GM21576 (cell line): ENCODE data around the gene ETNK2.

ENCODE experiments used
- ATAC-seq: cut with Tn5 transposase; IDR thresholded peaks from one replicate; pipeline ENCODE4 v1.9.1; 2021; ENCODE audit warnings: mild to moderate bottlenecking, moderate library complexity; ENCODE audit not compliant: unreplicated experiment

ETNK2 gene, protein sequence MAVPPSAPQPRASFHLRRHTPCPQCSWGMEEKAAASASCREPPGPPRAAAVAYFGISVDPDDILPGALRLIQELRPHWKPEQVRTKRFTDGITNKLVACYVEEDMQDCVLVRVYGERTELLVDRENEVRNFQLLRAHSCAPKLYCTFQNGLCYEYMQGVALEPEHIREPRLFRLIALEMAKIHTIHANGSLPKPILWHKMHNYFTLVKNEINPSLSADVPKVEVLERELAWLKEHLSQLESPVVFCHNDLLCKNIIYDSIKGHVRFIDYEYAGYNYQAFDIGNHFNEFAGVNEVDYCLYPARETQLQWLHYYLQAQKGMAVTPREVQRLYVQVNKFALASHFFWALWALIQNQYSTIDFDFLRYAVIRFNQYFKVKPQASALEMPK

DNA sequence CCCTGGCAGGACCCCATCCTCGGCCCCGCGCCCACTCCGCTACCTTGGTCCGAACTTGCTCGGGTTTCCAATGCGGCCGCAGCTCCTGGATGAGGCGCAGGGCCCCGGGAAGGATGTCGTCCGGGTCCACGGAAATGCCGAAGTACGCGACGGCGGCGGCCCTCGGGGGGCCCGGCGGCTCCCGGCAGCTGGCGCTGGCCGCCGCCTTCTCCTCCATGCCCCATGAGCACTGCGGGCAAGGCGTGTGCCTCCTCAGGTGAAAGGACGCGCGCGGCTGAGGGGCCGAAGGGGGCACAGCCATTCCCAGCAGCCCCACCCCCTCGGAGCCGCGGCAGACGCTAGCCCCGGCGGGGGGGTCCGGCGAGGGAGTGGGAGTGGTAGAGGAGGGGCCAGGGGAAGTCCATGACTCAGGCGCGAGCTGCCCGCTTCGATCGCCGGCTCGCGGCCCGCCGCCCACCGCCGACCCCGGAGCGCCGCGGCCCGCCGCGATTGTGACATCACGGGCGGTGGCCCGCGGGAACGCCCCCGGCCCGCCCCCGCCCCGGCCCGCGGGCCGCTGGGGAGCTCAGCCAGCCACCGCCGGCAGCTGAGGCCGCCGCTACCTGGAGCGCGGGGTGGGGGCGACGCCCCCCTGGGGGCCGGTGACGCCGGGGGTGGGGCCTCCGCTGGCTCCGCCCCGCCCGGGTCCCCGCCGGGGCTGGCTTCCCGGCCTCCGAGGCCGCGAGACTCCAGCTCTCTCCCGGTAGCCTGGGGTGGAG, at the start of gene ETNK2:
TSS of gene ETNK2 (minus strand) at position 493 of the 758 bp plus-strand sequence. CDS start at position 301, 192 bp downstream.
- no peak for ATAC-seq

DNA sequence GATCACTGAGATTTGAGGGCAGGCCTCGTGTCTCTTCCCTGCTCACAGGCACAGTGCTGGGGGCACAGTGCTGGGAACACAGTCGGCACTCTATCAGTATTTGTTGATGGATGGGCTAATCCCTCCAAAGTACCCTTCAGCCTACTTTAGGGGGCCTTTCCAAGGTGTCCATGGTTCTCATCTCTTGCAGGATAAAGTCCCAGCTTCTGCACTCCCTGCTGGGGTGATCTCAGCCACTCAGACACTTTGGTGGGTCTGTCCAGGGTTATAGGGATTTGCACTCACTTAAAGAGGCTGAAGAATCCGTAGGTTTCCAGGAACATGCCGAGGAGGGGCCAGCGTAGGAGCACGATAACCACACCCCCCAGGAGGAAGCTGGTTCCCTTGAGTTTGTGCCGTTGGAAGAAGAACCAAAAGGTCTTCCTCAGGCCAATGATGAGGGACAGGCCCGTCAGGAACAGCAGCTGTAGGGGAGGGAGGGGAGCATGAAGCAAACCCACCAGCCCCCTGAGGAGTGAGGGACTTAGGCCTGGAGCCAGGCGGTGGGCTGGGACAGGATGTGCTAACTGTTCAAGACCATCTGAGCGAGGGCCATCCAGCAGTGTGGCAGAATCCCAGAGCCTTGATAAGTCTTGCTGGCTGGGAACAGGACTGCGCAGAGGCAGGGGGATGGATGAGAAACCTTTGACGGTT, 49.6 kb upstream of the ETNK2 start:
- ATAC-seq = no peak

DNA sequence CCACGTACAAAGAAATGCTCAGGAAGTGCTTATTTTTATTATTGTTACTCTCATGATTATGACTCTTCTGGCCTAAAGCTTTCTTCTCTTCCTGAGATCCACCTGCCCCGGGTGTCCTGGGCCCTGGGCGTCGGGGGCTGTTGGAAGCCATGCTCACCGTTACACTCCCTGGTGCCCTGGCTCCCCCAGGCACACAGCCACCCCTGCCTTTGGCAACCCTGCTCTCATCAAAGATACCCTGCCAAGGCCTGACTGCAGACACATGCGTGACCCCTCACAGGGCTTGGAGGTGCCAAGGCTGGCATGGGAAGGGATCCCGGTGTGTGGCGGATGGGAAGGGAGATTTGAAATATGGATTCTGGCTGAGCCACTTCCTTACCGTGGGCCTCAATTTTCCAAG, 47.7 kb upstream of the ETNK2 start:
- ATAC-seq = no peak

DNA sequence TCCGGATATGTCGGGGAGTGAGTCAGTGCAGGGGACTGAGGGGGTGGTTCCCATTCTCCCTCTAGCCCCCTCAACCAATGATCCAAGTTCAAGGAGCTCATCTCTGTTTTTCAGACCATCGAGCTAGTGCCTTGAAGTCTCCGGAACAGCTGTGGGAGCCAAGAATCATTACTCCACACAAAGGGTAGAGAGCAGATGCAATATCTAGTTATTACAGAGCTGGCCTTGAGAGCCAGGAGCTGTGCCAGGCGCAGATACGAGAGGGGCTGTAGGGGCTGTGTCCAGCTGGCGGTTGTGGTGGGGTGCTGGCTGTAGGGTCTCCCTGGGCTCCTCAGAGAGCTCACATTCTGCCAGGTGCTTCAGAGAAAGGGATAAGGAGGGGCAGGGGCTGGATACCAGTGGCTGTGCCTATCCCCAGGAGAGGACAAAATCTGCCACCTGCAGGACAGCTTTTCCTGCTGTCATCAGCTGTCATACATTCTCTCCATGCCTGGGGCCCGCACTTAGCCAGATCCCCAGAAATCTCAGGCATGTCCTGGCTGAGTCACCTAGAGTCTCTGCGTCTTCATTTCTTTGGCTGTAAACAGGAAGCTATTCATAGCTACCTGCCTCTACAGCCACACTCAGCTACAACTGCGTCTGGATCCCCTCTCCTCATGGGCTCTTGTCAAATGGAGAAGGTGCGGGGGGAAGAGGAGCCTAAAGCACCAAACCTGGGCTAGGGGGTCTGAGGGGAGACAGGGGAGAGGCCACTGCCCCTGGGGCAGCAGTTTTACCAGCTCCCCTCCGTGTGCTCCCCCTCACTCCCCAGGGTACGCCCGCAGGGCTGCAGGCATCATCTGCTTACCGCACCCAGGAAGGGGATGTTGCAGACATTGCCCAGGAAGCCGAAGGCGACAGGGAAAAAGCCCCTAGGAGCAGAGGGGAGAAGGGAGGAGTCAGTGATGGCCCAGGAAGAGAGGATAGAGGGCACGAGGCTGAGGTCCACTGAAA, 46.8 kb upstream of the ETNK2 start:
- ATAC-seq = no peak

DNA sequence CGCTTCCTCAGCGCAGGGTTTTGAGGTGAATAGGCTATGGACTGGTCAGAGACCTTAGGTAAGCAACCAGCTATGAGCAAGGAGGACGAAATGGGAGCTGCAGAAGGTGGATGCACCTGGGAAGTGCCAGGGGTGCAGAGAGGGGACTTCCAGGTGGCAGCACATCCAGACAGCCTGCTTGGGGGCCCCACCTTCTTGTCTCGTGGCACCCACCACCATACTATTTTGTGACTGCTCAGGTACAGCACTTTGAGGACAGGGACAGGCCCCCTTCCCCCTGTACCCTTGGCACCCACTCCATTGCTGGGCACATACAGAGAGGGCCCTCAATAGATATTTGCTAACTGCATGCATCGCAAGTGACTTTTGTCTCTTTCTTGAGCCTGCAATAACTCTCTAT, 45.2 kb upstream of the ETNK2 start:
- no peak for ATAC-seq

DNA sequence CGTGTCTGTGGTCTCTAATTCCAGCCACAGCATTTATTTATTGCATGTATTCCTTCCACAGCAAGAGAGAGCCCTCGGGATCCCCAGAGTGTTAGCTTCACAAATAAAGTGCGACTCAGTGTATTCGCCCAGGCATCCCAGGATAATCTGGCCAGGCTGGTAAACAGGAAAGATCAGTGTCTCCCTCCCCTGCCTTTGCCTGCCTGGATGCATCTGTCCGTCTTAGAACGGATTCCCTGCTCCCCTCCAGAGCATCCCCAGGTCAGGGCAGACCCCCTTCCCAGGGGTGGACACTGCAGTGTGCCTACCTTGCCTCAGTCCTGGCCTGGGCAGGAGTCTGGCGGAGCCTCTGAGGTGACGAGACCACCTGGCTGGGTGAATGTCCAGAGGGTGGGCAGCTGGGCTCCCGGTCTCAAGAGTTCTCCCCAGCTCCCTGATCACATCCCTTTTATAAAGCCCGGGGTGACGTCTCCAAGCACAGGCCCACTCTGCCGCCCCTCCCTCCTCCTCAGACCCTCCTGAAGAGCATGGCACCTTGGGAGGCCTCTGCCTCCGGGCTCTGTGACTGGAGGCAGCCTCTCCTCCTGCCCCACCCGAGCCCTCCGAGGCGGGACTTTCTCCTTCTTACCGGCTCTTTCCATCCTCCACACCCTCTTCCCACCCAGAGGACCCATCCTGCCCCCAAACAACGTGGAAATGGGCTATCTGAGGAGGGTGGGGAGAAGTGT, 44.4 kb upstream of the ETNK2 start, which contains the start of gene KISS1:
TSS of gene KISS1 (minus strand) at position 424 of the 728 bp plus-strand sequence. CDS start 3,615 bp downstream, outside the sequence.
- ATAC-seq = no peak

DNA sequence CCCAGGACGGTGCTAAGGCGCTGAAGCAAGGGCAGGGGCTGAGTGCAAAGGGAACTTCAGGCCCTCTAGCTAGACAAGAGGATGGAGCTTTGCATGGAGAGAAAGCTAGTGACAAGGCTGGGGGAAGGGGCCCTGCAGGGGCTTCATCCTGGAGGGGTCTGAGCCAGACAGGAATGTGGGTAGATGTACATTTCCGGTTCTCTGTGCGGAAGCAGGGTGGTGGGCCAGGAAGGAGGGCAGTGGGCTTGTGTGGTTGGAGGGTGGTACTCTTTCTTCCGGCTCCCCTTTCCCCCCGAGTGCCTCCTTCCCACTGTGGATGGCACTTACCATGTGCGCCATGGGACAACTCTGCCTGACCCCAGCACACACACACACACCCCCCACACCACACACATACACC, 42.9 kb upstream of the ETNK2 start:
- ATAC-seq = no peak

DNA sequence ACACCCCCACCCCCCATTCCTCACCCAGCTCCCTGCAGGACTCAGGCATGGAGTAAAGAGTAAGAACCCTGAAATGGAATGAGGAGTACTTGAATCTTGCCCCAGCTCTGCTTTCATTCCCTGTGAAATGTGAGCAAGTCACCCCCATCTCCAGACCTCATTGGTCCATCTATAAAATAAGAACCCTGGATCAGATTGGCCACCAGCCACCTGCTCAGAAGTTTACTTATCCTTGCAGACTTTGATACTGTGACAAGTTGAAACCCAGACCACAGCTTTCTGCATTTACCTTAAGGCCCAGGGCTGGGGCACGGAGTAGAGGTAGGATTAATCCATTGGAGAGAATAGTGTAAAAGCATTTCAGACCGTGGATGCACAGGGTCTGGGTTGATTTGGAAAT, 42.2 kb upstream of the ETNK2 start:
- no peak for ATAC-seq

DNA sequence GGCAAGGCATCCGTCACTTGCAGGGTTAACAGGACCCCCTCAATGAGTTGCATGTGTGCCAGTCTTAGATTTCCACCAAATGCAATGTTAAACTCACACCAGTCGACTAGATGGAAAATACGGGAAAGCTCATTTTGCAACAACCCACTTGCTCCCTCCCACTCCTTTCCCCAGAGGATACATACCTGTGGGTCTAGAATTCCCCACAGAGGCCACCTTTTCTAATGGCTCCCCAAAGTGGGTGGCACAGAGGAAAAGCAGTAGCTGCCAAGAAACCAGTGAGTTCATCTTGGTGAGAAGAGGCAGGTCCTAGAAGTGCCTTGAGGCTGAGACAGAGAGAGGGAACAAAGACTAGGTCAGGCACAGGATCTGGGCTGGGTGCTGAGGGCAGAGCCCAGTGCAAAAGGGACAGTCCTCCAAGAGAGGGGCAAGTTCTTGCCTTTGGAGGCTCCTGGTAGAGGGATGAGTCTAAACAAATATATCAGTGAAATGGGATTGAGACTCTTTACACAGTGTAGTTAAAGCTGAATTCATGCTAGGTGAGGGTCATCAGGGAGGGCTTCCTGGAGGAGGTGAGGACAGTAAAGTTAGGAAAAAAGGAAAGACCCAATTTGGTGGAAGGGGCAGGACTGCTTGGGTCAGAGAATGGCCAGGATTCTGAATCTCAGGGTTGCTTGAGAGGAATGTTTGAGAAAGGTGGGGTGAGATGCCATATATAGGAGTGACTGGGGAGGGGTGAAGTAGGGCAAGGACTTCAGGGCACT, 40.9 kb upstream of the ETNK2 start:
- no peak for ATAC-seq

DNA sequence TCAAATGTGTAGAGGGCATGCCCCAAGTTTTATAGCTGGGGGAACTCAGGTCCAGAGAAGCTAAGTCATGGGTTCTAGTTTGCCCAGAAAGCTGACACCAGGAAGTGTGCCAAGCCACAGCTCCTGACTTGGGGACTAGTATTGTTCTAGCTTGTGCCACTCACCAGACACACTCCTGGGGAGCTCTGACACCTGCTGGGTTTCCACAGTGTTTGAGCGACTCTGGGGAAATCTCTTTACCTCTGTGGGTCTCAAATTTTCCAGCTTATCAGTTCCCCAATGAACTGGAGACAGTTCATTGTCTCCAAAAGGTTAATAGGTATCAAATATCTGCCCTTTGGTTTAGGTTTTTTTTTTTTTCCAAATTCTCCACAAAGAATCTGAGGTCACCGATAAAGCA, 40.2 kb upstream of the ETNK2 start:
- ATAC-seq = no peak

DNA sequence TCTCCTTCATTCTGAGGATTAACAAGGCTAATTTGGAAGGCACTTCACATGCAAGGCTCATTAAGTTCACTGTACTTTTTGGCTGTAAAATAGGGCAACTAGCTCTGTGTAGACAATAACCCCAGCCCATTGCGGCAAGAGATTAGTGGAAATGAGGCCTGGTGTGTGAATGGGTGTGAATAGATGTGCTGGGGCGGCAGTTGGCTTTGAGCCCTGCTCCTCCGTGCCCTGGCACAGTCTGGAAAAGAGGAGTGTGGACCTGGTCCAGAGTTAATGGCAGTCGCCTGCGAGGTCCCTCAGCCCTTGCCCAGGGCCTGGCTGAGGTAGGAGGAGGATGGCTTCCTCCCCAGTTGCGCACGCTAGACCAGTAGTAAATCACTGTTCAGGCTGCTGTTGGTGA, 39.6 kb upstream of the ETNK2 start:
- no peak for ATAC-seq

DNA sequence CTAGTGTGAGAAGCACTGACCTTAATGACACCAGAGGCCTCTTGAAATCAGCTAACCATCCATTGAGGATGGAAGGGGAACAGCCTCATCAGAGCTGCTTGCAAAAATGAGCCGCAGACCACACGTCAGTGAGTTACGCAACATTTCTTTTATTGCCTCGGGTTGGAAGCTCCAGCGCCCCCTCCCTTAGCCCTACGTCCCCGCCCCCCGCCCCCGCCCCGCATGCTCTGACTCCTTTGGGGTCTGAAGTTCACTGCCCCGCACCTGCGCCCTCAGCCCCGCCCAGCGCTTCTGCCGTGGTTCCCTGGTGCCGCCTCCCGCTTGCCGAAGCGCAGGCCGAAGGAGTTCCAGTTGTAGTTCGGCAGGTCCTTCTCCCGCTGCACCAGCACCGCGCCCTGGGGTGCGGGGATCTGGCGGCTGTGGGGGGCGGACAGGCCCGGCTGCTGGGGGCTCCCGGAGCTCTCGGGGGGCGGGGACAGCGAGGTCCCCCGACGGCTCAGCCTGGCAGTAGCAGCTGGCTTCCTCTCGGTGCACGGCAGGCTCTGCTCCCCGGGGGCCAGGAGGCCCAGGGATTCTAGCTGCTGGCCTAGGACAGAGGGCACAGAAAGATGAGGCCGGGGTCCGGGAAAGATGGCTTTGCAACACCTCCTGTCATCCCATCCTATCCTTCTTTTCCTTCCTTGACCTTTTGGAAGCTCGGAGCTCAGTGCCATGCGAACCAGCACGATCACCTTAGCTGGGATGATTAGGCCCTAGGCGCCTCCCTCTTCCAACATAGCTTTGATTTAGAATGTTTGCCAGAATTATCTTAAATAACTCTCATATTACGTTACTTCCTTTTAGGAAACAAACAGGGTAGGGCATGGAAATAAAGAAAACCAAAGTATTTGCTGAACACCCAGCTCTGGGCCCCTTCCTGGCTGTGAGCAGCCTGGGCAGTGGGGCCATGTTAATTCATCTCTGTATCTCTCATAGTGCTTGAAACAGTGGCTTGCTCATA, 38.7 kb upstream of the ETNK2 start:
- ATAC-seq = no peak

DNA sequence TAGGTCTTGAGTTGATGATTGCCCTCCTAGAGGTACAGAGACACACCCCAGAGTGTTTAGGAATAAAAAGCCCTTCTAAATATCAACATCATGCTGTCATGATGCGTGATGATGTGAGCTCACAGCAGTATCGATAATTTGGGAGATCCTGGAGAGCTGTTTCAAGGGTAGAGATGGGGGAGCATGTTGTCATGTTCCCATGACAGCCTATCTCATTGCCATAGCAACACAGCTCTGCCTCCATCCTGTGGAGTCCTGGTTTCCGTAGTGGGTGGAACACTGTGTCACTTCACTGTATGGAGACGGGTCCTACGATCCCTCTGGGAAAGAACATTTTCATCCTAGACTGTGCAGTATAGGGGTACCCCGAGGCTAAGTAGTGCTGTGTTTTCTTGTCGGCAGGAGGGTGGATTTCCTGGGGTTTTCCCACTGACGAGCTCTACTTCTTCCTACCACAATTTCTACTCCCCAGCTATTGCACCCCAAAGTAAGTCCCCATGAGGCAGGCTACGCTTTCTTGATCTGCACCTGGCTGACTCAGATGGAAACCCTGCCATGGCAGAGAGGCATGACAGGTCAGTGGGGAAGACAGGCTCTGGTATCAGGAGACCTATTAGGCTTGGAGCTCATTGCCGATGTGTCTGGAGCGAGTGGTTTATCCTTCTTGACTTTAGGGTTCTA, 37.3 kb upstream of the ETNK2 start:
- no peak for ATAC-seq

DNA sequence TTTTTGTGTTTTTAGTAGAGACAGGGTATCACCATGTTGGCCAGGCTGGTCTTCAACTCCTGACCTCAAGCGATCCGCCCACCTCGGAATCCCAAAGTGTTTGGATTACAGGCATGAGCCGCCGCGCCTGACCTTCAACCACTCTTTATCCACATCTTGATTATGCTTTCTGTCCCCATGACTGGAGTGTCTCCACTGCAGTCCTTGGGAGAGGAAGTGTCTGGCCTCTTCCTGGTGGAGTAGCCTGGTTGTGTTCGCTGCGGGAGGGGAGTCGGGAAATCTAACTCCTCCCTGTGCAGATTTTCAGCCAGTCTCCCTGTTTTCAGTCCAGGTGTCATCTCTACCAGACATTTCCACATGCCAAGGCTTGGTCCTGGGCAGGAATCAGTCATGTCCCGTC, 34.8 kb upstream of the ETNK2 start:
- no peak for ATAC-seq

DNA sequence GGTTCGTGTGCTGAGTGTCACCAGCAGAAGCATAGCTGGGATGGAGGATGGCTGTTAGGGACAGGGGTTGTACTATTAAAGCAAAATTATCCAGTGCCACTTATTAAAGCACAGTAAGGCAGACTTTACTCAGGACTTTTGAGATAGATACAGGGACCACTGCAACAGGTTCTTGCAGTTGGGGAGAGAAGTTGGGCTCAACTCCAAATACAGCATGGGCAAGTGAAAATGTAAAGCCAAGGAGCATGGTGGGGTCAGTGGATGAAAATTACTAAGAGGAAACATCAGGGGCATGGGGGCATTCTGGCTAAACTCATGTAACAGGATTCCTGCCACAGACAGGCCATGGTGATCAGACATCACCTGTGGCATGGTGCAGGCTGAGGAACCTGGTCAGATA, 29.3 kb upstream of the ETNK2 start:
- no peak for ATAC-seq

DNA sequence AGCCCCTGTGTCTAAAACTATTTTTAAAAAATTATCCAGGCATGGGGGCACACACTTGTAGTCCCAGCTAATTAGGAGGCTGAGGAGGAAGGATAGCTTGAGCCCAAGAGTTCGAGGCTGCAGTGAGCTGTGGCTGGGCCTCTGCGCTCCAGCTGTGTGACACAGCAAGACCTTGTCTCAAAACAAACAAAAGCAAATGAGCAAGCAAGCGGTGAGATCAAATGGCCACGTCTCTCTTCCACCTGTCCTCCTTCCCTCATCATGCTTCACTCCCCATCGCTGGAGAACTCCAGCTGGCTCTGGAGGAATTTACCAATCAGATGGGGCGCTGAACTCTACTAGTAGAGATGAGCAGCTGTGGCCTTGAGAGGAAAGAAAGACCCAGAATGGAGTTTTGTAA, 28.3 kb upstream of the ETNK2 start:
- no peak for ATAC-seq
